GM11168 (cell line): ENCODE measurements around the gene CGRRF1.

Source experiments
- in situ Hi-C: fragments of 300-500 bp; cut with MboI; formaldehyde crosslinking; loops from one replicate; pipeline ENCODE4 v1.12.0; 2022; ENCODE audit warnings: low sequenced_read_pairs; ENCODE audit not compliant: unreplicated experiment

The CGRRF1 gene

DNA sequence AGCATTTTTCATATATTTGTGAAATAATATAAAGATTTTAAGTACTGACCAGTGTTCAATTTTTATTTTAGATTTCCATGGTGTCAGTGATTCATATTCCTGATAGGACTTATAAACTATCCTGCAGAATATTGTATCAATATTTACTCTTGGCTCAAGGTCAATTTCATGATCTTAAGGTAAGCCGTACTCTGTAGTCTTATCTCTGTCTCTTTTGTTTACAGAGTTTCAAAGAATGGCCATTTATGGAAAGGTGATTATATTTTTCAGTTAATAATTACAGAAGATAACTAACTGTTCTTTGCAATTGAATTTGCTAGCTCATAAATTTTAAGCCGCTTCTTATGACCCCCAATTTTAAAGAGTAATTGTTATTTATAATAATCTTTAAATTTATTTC is 27.9 kb downstream of the CGRRF1 start:
- in situ Hi-C loops: no loop called here

DNA sequence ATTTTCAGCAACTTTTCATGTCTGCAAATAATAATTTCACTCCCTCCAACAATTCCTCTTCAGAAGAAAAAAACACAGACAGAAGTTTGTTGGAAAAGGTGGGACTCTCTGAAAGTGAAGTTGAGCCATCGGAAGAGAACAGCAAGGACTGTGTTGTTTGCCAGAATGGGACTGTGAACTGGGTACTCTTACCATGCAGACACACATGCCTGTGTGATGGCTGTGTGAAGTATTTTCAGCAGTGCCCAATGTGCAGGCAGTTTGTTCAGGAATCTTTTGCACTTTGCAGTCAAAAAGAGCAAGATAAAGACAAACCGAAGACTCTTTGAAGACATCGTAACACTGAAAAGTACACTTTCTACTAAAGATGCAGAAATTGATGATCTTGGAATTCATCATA is 28.3 kb downstream of the CGRRF1 start:
- in situ Hi-C loops: no loop called here

DNA sequence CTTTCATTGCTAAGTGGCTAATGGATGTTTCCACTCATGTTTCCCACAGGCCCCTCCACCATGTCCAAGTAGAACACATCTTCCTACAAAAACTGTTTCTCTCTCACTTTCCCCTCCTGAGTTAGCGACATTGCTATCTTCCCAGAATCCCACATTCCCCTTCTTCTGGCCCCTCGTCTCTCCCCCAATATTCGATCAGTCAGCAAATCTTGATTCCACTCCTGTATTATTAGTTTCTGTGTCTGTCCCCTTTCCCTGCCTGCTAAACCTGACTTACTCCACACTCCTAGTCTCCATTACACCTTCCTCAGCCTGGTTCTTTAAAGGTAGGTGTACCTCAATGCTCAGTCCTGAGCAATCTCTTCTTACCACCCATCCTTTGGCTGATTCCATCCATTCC is 37.9 kb downstream of the CGRRF1 start:
- in situ Hi-C loops: no loop called here

DNA sequence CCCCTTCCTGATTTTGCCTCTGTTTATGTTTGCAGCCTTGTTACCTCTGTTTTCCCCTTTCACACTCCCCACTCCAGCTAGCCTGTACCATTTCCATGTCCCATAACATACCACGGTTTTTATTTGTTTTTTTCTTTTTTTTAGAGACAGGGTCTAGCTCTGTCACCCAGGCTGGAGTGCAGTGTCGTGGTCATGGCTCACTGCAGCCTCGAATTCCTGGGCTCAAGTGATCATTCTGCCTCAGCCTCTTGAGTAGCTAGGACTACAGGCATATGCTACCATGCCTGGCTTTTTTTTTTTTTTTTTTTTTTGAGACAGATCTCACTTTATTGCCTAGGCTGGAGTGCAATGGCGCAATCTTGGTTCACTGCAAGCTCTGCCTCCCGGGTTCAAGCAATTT is 38.8 kb downstream of the CGRRF1 start:
- in situ Hi-C loops: no loop called here

DNA sequence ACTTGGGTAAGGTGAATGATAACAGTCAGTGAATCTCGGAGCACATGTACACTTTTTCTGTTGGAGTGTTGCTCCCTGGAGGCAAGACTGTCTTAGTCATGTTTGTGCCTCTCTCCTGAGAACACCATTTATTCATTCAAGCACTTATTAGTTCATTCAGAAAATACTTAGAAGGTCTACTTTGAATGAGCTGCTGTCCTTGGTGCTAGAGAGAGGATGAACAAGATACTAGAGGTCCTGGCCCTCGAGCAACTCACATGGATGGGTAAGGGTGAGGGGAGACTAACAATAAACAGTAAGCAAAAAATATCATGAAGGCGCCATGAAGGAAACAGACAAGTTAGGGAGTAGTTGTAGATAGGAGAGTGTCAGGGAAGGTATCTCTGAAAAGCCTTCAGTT is 40.2 kb downstream of the CGRRF1 start:
- in situ Hi-C loops: loop anchor here (10.0 kb wide), 1 partner anchor 225 kb away; no protein-coding TSS in a partner anchor

DNA sequence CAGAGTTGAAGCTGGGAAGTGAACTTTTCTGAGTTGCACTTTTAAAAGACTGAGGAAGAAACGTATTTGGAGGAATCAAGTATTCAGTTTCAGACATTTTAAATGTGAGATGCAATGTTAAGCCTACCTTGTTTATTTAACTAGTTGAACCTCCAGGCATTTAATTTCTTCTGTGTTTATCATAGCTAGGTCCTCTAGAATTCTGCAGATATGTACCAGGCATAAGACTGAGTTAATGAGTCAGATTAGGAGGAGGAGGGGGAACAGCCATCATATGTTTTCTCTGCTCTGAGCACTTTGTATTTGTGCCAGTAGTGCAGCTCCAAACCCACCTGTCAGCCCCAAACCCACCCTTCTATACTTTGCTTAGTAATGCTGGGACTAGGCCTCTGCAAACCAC is 40.8 kb downstream of the CGRRF1 start:
- in situ Hi-C loops: loop anchor here (10.0 kb wide), 1 partner anchor 224 kb away; no protein-coding TSS in a partner anchor

DNA sequence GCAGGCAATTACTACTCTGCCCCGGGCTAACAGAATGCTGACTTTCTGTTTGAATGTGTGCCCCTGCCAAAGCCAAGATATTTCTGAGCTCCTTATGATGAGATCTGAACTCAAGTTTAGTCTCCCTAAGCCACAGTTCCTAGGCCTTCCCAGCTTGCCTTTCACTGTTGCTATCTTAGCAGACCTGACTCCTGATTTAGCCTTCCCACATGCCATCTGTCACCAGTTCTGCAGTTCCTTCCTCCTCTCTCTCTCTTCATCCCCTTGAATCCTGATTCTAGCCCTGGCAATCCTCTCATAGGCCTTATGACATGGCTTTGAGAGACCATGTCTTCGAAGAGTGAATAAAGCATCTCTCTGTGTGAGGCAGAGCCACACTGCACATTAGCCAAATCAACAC is 44.7 kb downstream of the CGRRF1 start:
- in situ Hi-C loops: loop anchor here (10.0 kb wide), 1 partner anchor 220 kb away; no protein-coding TSS in a partner anchor

DNA sequence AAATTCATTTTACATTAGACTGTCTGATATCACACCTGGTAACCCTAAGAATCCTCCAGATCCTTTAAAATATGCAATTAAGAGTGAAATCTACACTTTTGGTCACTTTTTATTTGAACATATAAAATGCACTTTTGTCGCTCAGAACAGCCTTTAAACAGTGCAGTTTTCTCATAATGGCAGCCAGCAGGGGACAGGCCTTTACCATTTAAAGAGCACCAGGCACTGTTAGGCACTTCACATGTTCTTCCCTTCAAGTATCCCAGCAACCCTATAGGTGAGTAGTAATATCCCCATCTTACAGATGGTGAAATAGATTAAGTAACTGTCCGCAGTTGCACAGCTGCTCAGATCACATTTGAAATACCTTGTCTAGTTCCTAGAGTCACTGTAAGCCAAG is 45.9 kb downstream of the CGRRF1 start:
- in situ Hi-C loops: loop anchor here (10.0 kb wide), 1 partner anchor 219 kb away; no protein-coding TSS in a partner anchor

DNA sequence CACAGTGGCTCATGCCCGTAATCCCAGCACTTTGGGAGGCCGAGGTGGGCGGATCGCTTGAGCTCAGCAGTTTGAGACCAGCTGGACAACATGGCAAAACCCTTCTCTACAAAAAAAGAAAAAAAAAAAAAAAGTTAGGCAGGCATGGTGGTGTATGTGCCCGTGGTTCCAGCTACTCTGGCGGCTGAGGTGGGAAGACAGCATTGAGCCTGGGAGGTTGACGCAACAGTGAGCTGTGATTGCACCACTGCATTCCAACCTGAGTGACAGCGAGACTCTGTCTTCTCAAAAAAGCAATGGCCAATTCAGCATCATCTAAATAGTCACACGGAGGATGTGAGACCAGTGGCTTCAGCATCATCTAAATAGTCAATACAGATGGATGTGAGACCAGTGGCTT is 46.8 kb downstream of the CGRRF1 start:
- in situ Hi-C loops: loop anchor here (10.0 kb wide), 1 partner anchor 218 kb away; no protein-coding TSS in a partner anchor

DNA sequence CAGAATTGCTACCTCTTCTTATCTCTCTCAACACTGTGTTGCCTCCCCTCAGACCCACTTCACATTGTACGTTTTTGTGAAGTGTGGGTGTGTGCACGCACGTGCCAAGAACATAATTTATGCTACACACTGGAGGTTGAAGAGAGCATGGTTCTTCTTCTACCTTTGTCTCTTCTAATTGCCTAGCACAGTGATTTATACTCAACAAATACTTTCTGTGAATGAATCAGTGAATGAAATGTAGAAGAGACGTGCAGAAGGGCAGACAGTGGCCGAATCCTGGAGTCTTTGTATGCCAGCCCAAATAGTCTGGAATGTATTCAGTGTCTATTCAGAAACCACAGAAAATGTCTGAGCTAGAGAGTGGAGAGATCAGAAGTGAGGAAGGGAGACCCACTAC is 52.6 kb downstream of the CGRRF1 start:
- in situ Hi-C loops: no loop called here

DNA sequence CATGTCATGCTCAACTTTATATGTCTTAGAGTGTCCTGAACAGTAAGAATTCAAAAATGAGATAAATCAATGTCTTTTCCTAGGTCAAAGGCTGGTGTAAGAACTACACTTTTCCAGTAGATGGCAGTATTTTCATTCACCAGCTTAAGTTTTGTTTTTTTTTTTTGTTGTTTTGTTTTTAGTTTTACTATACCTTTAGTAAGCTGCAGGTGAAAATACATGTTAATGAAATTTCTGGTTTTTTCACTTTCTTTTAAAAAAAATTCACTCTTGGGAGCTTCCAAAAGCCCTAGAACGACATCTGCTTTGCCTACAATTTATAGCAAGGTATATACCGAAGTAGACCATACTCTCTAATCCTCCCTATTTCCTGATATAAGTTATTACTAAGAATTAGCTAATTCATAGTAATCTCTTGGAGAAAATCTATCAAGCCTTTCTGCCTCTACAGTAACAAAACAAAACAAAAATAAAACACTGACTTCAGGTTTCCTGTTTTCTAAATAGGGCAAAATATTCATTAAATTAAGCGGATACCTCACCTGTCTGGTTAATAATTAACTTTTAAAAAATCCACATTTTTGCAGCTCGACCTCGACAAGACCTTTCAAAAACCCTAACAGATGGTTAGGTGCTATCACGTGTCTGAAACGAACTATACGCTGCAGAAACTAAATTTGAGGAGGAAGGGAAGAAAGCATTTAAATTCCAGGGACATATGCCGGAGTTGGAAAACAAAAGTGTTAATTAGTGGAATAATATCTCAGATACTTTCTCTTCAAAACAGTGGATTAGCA is 54.6 kb downstream of the CGRRF1 start:
- in situ Hi-C loops: no loop called here

DNA sequence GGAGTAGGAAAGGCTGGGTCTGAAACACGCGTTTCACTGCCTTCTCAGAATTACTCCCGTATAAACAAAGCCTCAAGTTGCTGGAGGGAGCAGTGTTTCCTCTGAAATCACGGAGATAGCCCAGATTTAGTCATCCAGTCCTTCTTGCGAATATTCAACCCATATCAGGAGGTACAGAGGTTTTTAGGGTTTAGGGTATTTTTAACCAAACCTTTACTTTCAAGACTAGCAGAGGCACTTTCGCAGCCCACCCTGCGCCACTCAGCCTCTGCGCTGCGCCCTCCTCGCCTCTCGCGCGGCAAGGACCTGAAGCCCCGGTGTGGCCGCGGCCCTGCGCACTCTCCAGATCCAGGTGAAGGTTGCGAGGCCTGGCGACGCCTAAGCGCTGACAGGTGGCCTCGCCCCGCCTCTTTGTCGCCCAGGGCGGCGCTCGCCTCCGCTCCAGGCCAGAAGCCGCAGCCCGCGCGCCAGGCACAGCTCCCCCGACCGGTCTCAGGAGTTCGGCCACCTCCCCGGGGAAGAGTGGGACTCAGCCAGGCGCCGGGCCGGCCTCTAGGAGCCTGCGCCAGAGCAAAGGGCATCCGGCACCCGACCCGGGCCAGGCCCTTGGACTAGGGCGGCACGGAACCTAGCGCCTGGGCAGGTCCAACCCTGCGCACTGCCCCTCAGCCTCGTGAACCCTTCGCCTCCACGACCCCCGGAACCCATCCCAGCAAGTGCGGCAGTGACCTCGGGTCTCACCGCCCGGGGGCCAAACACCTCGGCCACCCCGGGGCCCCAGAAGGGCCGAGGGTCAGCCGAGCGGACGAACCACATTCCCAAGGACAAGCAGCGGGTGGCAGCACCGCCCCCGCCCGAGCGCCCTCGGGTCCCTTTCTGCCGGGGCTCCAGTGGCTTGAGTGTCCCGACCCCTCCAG is 55.4 kb downstream of the CGRRF1 start:
- in situ Hi-C loops: no loop called here

DNA sequence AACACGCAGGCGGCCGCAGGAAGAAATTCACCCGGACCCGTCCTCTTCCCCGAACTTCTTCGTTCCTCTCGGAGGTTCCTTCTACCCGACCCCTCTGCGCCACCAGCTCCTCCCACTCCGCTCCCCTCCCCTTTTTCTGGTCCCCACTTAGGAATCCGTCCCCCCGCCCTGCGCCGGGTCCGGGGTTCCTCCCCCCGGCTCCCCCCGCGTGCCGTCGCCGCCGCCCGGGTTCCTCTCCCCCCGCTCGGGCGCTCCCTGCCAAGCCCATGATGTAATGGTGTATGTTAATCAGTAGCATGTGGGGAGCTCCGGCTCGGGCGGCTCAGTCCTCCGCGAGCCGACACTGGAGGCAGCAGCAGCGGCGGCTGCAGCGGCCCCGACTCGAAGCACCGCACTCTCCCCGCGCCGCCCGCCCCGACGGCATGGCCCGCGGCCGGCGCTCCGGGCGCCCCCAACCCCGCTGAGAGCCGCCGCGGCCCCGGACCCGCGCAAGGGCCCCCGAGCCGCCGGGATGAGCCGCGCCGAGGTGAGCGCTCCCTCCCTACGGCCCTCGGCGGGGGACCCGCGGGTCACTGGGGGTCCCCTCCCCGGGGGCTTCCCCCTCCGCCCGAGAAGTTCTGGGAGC is 56.2 kb downstream of the CGRRF1 start:
- in situ Hi-C loops: no loop called here

DNA sequence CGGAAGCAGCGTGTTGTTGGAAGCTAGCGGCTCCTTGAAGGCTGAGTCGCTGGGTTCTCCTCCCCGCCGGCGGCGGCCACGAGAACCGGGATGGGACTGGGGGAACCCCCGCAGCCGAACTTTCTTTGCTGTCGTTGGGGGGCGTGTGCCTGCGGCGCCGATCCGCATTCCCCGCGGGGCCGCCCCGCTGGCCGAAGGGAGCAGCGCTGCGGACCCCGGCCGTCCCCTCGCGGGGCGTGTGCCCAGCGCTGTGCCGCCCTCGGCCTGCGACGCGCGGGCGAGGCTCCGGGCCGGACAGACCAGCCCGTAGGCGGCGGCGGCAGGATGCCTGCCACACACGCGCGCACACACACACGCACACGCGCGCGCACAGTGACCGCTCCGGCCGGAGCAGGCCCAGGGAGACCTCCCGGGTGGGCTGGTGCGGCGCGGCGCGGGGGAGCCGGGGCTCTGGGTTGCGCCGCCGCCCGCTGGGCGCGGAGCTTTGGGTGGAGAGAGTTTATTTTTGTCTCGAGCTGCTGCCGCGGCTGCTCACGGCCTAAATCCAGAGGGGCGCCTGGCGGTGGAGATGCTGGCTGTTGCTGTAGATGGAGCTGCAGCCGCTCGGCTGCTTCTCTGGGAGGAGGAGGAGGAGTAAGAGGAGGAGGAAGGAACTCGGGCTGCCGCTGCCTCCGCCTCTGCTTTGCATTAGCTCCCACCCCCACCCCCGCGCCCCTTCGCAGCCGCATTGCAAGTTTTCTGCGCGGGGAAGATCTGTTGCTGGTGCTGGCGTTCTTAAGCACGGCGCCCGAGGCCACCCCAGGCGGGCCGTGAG is 56.9 kb downstream of the CGRRF1 start, which contains the start of gene SAMD4A:
Gene SAMD4A (plus strand): TSS at position 719 of the 814 bp plus-strand sequence. CDS start 789 bp downstream, outside the sequence.
- in situ Hi-C loops: no loop called here

DNA sequence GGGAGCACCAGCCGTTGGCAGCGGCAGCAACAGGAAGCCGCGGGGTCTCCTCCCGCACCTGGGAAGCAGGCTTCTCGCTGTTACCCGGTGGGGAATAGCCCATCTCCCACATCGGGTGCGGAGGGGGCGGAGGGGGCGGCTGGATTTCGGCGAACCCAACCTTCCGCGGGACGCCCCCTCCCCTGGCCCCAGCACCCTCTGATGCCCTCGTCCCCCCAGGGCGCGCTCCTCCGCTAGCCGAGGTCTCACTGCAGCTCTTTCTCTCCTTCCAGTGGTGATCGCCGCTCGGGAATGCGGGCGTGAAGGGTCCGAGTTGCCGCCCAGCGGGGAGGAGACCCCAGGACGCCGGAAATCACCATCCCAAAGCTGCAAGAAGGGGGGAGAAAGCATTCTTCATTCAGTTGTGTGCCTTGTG is 57.5 kb downstream of the CGRRF1 start:
- in situ Hi-C loops: no loop called here

DNA sequence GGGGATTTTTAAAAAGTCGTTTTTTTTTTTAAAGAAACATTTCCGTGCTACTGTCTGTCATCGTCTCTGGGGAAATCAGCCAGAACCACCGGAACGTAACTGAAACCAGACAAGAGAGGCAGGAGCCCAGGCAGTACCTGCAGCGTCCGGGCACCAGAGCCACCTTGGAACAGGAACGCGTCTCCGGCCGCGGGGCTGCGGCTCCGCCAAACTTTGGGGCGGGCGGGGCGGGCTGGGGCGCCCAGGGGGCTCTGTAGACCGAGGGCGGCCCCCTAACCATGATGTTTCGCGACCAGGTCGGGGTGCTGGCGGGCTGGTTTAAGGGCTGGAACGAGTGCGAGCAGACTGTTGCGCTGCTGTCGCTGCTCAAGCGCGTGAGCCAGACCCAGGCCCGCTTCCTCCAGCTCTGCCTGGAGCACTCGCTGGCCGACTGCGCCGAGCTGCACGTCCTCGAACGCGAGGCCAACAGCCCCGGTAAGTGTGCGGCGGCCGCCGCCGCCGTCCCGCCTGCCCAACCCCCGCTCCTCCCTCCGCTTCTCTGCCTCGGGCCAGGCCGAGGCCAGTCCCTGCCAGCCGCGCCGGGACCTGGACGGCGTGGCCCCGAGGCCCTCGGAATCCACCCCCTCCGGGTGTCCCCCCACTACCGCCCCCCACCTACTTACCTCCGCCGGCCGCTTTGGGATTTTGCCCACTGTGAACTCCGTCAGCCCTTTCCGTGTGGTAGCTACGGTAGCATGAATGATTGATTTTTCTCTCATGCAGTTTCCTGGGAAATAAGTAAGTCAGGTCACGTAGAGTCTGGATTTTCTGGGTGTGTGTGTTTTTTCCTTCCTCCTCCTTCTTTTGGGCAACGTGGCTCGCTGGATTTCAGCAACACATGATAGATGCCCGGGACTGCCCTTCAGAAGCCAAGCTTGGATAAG is 58.2 kb downstream of the CGRRF1 start:
- in situ Hi-C loops: no loop called here

DNA sequence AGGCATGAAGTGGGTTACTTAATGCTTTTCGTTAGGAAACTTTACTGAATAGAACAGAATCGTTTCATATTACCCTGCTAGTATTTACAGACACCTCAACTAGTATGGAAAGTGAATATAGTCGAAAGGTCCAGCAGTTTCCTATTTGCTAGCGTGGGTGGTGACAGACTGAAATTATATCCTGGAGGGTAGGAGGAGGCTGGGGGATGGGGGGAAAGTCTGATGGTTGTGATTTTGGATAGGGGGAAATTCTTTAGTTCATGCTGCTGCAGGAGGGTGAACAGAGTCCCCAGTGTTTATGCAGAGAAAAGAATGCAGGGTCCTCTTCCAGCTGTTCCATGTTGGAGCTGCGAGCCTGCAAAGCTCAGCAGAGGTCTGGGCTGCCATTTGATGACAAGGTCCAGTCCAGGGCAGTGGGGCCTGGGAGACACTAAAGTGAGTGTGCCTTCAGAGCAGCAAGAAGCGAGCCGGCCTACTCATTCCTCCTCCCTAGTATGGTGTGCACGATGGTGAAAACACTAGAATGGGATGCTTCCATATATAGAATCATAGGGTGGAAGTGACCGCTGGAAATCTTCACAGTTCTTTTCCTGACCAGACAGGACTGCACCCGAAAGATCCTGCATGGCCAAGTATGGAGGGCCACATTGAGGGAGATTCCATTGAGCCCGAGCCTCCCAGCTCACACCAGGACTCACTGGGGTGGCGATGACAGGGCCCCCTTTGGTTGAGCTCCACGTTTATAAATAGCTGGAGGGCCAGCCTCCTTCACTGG is 59.3 kb downstream of the CGRRF1 start:
- in situ Hi-C loops: no loop called here

DNA sequence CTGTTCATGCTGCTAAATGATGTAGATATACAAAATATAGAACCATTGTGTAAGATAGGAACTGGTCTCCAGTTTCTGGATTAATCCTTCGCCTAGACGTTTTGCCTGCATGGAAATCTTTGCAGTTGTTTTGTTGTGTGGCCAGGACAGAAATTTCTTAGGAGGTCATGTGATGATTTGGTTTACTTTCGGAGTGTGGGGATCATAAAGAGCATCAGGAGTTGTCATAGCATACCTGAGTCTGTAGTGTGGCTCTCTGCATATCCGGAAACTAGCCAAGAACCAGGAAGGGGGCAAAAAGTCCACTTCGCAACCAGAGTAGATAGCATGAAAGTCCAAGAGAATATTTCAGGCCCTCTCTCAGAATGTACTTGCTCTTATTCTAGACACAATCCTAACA is 60.3 kb downstream of the CGRRF1 start:
- in situ Hi-C loops: loop anchor here (10.0 kb wide), 1 partner anchor 115 kb away; no protein-coding TSS in a partner anchor
